ENCODE data around the gene SLC39A11.
A peak's percentile ranks its signal among the peaks of the same experiment; 100 is the strongest.

Gene SLC39A11

DNA sequence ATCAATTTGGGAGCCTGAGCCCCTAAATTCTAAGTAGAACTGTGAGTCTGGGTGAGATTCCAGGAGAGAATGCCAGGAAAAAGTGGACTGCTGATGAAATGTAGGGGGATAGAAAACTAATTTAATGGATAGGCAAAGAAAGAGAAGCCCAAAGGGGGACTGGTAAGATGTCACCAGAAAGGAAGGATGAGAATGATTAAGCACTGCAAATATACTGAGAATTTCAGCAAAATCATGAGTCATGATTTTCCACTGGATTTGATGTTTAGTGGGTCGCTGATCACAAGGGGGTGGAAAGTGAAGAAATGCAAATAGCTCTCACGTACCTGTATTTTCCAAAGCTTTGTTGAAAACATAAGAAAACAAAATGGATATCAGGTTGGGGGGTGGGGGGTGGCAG lies 201.8 kb downstream of the SLC39A11 start:
- TF ChIP-seq EZH2phosphoT487 (IDR thresholded peaks at IDR 0.05; ENCODE audit: low read depth) (no peak), CTCF (IDR thresholded peaks at IDR 0.05; ENCODE audit: low read depth, low read length) (no peak)
- peaks cover 22% of the 10 kb centered on the region for H3K4me1 ChIP-seq (ENCODE audit: low read length)
- no peaks in the 10 kb centered on the region for H3K9me3 ChIP-seq (ENCODE audit: insufficient read depth, low read length)
- no peaks in the 10 kb centered on the region; the same call in 1 of the 2 replicates for H4K20me1 ChIP-seq (ENCODE audit: insufficient read depth, low read length)
- H3K4me3 ChIP-seq (ENCODE audit: low read length), result no peak overlapping the region
- no peak overlapping the region for H3K4me2 ChIP-seq (ENCODE audit: low read length)
- no peaks in the 10 kb centered on the region for H3K27me3 ChIP-seq (ENCODE audit: low read depth, low read length)
- H3K27ac ChIP-seq (ENCODE audit: low read length), result no peak overlapping the region
- H2AFZ ChIP-seq (ENCODE audit: low read depth, low read length), result no peak overlapping the region
- H3K79me2 ChIP-seq (ENCODE audit: low read length), result no peaks in the 10 kb centered on the region
- H3K36me3 ChIP-seq (replicated peaks; ENCODE audit: low read depth, low read length), result no peaks in the 10 kb centered on the region
- no peak overlapping the region for H3K9ac ChIP-seq (ENCODE audit: low read length)

GRCh38 chr17:72887917-72888316 lies 204.6 kb downstream of the SLC39A11 start:
- TF ChIP-seq EZH2phosphoT487 (IDR thresholded peaks at IDR 0.05; ENCODE audit: low read depth) (no peak), CTCF (IDR thresholded peaks at IDR 0.05; ENCODE audit: low read depth, low read length) (no peak)
- Histone ChIP-seq H3K79me2 (ENCODE audit: low read length) (no peaks in the 10 kb centered on the region), H3K27ac (ENCODE audit: low read length) (peak overlapping the region; percentile 50), H4K20me1 (ENCODE audit: insufficient read depth, low read length) (no peaks in the 10 kb centered on the region; the same call in 1 of the 2 replicates), H3K4me1 (ENCODE audit: low read length) (peaks cover 22% of the 10 kb centered on the region), H3K9me3 (ENCODE audit: insufficient read depth, low read length) (no peaks in the 10 kb centered on the region), H3K4me2 (ENCODE audit: low read length) (peak overlapping the region; percentile 77), H3K4me3 (ENCODE audit: low read length) (peak overlapping the region; percentile 45), H3K36me3 (replicated peaks; ENCODE audit: low read depth, low read length) (no peaks in the 10 kb centered on the region), H3K27me3 (ENCODE audit: low read depth, low read length) (no peaks in the 10 kb centered on the region), H2AFZ (ENCODE audit: low read depth, low read length) (no peak overlapping the region), H3K9ac (ENCODE audit: low read length) (no peak overlapping the region)

- peak overlapping the region; percentile 45 for H3K4me3 ChIP-seq (ENCODE audit: low read length)
- H3K9ac ChIP-seq (ENCODE audit: low read length), result no peak overlapping the region
- no peak for TF ChIP-seq EZH2phosphoT487 (IDR thresholded peaks at IDR 0.05; ENCODE audit: low read depth)
- peak overlapping the region; percentile 50 for H3K27ac ChIP-seq (ENCODE audit: low read length)
- H3K79me2 ChIP-seq (ENCODE audit: low read length), result no peaks in the 10 kb centered on the region
- no peaks in the 10 kb centered on the region; the same call in 1 of the 2 replicates for H4K20me1 ChIP-seq (ENCODE audit: insufficient read depth, low read length)
- H3K27me3 ChIP-seq (ENCODE audit: low read depth, low read length), result no peaks in the 10 kb centered on the region
- H3K4me1 ChIP-seq (ENCODE audit: low read length), result peaks cover 22% of the 10 kb centered on the region
- no peaks in the 10 kb centered on the region for H3K9me3 ChIP-seq (ENCODE audit: insufficient read depth, low read length)
- H3K4me2 ChIP-seq (ENCODE audit: low read length), result peak overlapping the region; percentile 77
- no peaks in the 10 kb centered on the region for H3K36me3 ChIP-seq (replicated peaks; ENCODE audit: low read depth, low read length)
- no peak overlapping the region for H2AFZ ChIP-seq (ENCODE audit: low read depth, low read length)
Observed at GRCh38 chr17:72887322-72887721, 205.2 kb downstream of the SLC39A11 start.

GRCh38 chr17:72886622-72887021 lies 205.9 kb downstream of the SLC39A11 start:
- peaks cover 3% of the 10 kb centered on the region; the same call in 1 of the 2 replicates for H3K9me3 ChIP-seq (ENCODE audit: insufficient read depth, low read length)
- H3K9ac ChIP-seq (ENCODE audit: low read length), result no peak overlapping the region
- TF ChIP-seq CTCF (IDR thresholded peaks at IDR 0.05; ENCODE audit: low read depth, low read length), result no peak
- TF ChIP-seq EZH2phosphoT487 (IDR thresholded peaks at IDR 0.05; ENCODE audit: low read depth), result no peak
- H3K4me1 ChIP-seq (ENCODE audit: low read length), result peaks cover 22% of the 10 kb centered on the region
- H4K20me1 ChIP-seq (ENCODE audit: insufficient read depth, low read length), result no peaks in the 10 kb centered on the region; the same call in 1 of the 2 replicates
- H3K27ac ChIP-seq (ENCODE audit: low read length), result peak overlapping the region; percentile 50
- H3K79me2 ChIP-seq (ENCODE audit: low read length), result no peaks in the 10 kb centered on the region
- H3K4me3 ChIP-seq (ENCODE audit: low read length), result no peak overlapping the region
- no peak overlapping the region for H2AFZ ChIP-seq (ENCODE audit: low read depth, low read length)
- peaks cover 3% of the 10 kb centered on the region for H3K36me3 ChIP-seq (replicated peaks; ENCODE audit: low read depth, low read length)
- H3K4me2 ChIP-seq (ENCODE audit: low read length), result peak overlapping the region; percentile 77
- H3K27me3 ChIP-seq (ENCODE audit: low read depth, low read length), result no peaks in the 10 kb centered on the region

All from OCI-LY3 (cell line).